NB4 (cell line): ENCODE results near the gene IMMP2L.

ENCODE experiments used
- MYC ChIP-seq: IDR thresholded peaks from 2 replicates; pipeline ENCODE4 v1.6.1; 2011; ENCODE audit warnings: low read depth, low read length
- POLR2A ChIP-seq: IDR thresholded peaks from 2 replicates; pipeline ENCODE4 v1.6.1; 2011; ENCODE audit warnings: mild to moderate bottlenecking; ENCODE audit not compliant: insufficient read length; ENCODE audit errors: extremely low read depth
- TF ChIP-seq, protein P1 (sequence below): IDR thresholded peaks from one replicate; pipeline ENCODE4 v1.5.1; 2012; ENCODE audit warnings: low read depth, low read length
- TF ChIP-seq, protein P2 (sequence below): IDR thresholded peaks from 2 replicates; pipeline ENCODE4 v1.6.1; 2011; ENCODE audit warnings: low read depth, low read length

DNA sequence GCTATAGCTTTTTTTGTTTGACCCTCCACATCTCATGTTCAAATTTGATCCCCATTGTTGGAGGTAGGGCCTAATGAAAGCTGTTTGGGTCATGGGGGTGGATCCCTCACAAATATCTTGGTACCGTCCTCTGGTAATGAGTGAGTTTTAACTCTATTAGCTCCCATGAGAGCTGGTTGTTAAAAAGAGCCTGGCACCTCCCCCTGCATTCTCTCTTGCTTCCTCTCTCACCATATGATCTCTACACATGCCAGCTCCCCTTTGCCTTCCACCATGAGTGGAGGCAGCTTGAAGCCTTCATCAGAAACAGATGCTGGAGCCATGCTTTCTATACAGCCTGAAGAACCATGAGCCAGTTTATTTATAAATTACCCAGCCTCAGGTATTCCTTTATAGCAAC, 43.0 kb upstream of the IMMP2L start:
- TF ChIP-seq, protein P1, sequence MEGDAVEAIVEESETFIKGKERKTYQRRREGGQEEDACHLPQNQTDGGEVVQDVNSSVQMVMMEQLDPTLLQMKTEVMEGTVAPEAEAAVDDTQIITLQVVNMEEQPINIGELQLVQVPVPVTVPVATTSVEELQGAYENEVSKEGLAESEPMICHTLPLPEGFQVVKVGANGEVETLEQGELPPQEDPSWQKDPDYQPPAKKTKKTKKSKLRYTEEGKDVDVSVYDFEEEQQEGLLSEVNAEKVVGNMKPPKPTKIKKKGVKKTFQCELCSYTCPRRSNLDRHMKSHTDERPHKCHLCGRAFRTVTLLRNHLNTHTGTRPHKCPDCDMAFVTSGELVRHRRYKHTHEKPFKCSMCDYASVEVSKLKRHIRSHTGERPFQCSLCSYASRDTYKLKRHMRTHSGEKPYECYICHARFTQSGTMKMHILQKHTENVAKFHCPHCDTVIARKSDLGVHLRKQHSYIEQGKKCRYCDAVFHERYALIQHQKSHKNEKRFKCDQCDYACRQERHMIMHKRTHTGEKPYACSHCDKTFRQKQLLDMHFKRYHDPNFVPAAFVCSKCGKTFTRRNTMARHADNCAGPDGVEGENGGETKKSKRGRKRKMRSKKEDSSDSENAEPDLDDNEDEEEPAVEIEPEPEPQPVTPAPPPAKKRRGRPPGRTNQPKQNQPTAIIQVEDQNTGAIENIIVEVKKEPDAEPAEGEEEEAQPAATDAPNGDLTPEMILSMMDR = no peak
- TF ChIP-seq POLR2A (no peak), MYC (no peak)
- TF ChIP-seq, protein P2, sequence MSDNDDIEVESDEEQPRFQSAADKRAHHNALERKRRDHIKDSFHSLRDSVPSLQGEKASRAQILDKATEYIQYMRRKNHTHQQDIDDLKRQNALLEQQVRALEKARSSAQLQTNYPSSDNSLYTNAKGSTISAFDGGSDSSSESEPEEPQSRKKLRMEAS = no peak
